ENCODE measurements around the gene GLG1.
"Not testable (repeated sequence)": the region's sequence is repeated elsewhere in the genome, so short reads cannot be mapped to it uniquely, and the experiment has no call there.

The GLG1 gene

DNA sequence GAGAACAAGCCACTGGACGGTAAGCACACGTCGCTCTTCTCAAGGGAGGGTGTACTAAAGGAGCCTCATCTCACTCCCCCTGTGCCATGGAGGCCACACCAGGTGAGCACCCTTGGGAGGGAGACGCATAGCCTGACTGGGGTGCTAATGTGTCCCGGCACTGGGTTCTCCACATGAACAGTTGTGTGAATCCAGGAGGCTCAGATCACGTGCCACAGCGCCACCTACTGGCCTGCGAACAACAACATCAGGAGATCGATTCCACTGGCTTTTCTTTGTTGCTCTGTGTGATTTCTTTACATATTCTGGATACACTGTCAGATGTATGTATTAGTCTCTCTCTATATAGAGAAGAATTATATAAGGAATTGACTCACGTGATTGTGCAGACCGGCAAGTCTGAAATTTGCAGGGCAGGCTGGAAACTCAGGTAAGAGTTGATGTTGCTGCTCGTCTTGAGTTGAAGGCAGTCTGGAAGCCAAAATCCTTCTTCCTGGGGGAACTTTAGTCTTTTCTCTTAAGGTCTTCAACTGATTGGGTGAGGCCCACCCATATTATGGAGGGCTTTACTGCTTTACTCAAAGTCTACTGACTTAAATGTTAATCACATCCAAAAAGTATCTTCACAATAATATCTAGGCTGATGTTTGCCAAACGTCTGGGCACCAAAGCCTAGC is 176.7 kb downstream of the GLG1 start:
- TF ChIP-seq RAD21 (IDR thresholded peaks at IDR 0.05; ENCODE audit: low read depth), result peak; percentile 72
- TF ChIP-seq, protein P1, sequence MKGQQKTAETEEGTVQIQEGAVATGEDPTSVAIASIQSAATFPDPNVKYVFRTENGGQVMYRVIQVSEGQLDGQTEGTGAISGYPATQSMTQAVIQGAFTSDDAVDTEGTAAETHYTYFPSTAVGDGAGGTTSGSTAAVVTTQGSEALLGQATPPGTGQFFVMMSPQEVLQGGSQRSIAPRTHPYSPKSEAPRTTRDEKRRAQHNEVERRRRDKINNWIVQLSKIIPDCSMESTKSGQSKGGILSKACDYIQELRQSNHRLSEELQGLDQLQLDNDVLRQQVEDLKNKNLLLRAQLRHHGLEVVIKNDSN (IDR thresholded peaks at IDR 0.05), result peak; percentile 26; the same call in 1 of the 2 replicates

DNA sequence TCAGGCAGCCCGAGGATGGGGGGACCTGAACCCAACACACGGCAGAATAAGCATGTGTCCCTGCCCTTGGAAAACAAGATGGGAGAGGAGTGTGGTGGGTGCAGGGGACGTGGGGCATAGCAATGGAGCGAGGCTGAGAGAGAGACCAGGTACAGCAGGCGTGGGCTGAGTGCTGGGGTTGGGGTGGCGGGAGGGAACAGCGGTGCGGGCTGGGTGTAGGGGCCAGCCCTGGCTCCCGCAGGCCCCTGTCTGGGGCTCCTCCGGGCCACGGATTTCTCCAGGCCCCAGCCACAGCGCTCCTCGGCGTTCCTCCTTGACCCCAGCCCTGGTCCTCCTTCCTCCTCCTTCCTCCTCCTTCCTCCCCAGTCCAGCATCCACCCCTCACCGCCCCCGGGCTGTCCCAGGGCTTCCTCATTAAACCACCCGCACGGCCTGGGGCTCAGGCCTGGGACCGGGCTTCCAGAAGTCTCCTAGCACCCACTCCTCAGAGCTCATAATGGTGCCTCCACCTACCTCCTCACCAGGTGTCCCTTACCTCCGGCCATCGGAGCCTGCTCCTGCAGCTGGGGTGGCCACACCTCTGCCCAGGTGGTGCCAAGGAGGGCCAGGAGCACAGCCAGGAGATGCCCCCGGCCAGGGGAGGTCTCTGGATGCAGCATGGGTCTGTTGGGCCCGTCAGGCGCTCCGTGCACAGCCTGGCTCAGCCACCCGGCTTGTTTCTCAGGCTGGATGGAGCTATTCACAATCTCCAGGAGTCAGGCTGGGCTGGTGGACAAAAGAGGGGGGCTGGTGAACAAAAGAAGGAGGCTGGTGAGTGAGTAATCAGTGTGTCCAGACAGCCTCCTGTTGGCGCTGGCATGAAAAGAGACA is 186.1 kb downstream of the GLG1 start, which contains the start of gene CLEC18B:
CLEC18B (minus strand) TSS at position 867 of the 870 bp plus-strand sequence; CDS start at position 659, 208 bp downstream.
- TF ChIP-seq, protein P2, sequence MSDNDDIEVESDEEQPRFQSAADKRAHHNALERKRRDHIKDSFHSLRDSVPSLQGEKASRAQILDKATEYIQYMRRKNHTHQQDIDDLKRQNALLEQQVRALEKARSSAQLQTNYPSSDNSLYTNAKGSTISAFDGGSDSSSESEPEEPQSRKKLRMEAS (IDR thresholded peaks at IDR 0.05), result not testable (repeated sequence)
- TF ChIP-seq CEBPB (IDR thresholded peaks at IDR 0.05); CREB1 (IDR thresholded peaks at IDR 0.05; ENCODE audit: low read depth): not testable (repeated sequence)
